ENCODE results near the gene GSN.

DNA sequence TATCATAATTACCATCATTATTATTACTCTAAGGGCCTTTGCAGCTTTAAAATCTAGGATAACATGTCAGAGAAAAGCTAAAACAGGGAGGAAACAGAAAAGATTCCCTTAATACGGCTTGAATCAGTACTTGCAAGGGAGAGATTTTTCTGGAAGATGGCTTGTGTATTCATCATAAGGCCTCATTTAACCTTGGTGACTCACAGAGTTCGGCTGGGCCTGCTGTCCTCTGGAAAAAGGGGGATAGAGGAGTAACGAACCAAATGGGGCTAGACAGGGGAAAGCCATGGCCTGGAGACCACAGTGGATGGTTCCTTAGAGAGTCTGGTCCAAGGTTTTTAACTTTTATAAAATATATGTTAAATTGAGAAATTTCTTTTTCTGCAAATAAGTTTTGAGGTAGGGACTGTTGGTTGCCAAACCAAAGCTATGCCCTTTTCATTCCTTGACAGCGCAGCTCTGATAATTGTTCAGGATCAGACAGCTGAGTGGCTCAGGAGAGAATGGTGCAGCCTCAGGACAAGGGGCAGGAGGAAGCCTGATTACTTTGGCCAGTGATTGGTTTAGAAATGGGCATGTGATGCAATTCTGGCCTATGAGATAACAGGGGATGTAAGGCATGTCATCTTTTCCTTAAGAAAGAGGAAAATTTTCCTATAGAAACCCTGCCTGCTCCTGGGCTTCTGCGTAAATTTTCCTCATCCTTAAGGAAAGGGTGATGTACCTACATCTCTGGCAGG is 25.6 kb upstream of the GSN start:
- TF ChIP-seq, protein P1, sequence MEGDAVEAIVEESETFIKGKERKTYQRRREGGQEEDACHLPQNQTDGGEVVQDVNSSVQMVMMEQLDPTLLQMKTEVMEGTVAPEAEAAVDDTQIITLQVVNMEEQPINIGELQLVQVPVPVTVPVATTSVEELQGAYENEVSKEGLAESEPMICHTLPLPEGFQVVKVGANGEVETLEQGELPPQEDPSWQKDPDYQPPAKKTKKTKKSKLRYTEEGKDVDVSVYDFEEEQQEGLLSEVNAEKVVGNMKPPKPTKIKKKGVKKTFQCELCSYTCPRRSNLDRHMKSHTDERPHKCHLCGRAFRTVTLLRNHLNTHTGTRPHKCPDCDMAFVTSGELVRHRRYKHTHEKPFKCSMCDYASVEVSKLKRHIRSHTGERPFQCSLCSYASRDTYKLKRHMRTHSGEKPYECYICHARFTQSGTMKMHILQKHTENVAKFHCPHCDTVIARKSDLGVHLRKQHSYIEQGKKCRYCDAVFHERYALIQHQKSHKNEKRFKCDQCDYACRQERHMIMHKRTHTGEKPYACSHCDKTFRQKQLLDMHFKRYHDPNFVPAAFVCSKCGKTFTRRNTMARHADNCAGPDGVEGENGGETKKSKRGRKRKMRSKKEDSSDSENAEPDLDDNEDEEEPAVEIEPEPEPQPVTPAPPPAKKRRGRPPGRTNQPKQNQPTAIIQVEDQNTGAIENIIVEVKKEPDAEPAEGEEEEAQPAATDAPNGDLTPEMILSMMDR (IDR thresholded peaks at IDR 0.05): no peak
- TF ChIP-seq, protein P2, sequence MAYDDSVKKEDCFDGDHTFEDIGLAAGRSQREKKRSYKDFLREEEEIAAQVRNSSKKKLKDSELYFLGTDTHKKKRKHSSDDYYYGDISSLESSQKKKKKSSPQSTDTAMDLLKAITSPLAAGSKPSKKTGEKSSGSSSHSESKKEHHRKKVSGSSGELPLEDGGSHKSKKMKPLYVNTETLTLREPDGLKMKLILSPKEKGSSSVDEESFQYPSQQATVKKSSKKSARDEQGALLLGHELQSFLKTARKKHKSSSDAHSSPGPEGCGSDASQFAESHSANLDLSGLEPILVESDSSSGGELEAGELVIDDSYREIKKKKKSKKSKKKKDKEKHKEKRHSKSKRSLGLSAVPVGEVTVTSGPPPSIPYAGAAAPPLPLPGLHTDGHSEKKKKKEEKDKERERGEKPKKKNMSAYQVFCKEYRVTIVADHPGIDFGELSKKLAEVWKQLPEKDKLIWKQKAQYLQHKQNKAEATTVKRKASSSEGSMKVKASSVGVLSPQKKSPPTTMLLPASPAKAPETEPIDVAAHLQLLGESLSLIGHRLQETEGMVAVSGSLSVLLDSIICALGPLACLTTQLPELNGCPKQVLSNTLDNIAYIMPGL (CRISPR knock-in tag; IDR thresholded peaks at IDR 0.05; ENCODE audit: borderline replicate concordance): no peak
- TF ChIP-seq, protein P3, sequence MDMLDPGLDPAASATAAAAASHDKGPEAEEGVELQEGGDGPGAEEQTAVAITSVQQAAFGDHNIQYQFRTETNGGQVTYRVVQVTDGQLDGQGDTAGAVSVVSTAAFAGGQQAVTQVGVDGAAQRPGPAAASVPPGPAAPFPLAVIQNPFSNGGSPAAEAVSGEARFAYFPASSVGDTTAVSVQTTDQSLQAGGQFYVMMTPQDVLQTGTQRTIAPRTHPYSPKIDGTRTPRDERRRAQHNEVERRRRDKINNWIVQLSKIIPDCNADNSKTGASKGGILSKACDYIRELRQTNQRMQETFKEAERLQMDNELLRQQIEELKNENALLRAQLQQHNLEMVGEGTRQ (IDR thresholded peaks at IDR 0.05): peak; percentile 34; the same call in 1 of the 2 replicates
- TF ChIP-seq RAD21 (conservative IDR thresholded peaks at IDR 0.05 in 1 of 2, IDR thresholded peaks at IDR 0.05 in 1 of 2): no peak
- TF ChIP-seq, protein P4, sequence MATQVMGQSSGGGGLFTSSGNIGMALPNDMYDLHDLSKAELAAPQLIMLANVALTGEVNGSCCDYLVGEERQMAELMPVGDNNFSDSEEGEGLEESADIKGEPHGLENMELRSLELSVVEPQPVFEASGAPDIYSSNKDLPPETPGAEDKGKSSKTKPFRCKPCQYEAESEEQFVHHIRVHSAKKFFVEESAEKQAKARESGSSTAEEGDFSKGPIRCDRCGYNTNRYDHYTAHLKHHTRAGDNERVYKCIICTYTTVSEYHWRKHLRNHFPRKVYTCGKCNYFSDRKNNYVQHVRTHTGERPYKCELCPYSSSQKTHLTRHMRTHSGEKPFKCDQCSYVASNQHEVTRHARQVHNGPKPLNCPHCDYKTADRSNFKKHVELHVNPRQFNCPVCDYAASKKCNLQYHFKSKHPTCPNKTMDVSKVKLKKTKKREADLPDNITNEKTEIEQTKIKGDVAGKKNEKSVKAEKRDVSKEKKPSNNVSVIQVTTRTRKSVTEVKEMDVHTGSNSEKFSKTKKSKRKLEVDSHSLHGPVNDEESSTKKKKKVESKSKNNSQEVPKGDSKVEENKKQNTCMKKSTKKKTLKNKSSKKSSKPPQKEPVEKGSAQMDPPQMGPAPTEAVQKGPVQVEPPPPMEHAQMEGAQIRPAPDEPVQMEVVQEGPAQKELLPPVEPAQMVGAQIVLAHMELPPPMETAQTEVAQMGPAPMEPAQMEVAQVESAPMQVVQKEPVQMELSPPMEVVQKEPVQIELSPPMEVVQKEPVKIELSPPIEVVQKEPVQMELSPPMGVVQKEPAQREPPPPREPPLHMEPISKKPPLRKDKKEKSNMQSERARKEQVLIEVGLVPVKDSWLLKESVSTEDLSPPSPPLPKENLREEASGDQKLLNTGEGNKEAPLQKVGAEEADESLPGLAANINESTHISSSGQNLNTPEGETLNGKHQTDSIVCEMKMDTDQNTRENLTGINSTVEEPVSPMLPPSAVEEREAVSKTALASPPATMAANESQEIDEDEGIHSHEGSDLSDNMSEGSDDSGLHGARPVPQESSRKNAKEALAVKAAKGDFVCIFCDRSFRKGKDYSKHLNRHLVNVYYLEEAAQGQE (IDR thresholded peaks at IDR 0.05): no peak
- no peak for TF ChIP-seq POLR2AphosphoS2 (conservative IDR thresholded peaks at IDR 0.05; ENCODE audit: low read length)
- no peak for TF ChIP-seq KDM5A (IDR thresholded peaks at IDR 0.05)
- no peak for TF ChIP-seq KDM1A (IDR thresholded peaks at IDR 0.05; ENCODE audit: low read depth)
- TF ChIP-seq BHLHE40 (IDR thresholded peaks at IDR 0.05; ENCODE audit: low read depth, low read length): no peak
- no peak for TF ChIP-seq FOSL2 (IDR thresholded peaks at IDR 0.05)
- TF ChIP-seq FOSL2 (CRISPR knock-in tag; IDR thresholded peaks at IDR 0.05): no peak
- no peak for TF ChIP-seq HOXB13 (CRISPR knock-in tag; IDR thresholded peaks at IDR 0.05; ENCODE audit: low read depth)

All from A549 (cell line).